MM.1S (cell line): ENCODE data around the gene SERPINE2.

ENCODE experiments used
- EZH2 ChIP-seq: fragments of 300-600 bp; sonication (generic); optimal IDR thresholded peaks from 2 replicates; pipeline ENCODE3; 2017; ENCODE audit warnings: low read depth, mild to moderate bottlenecking, antibody characterized with exemption, low read length, mixed read lengths
- TF ChIP-seq, protein P1 (sequence below): fragments of 300-600 bp; sonication (generic); IDR thresholded peaks from 2 replicates; pipeline ENCODE4 v1.5.1; 2016; ENCODE audit warnings: antibody characterized with exemption, low read length, mixed read lengths

DNA sequence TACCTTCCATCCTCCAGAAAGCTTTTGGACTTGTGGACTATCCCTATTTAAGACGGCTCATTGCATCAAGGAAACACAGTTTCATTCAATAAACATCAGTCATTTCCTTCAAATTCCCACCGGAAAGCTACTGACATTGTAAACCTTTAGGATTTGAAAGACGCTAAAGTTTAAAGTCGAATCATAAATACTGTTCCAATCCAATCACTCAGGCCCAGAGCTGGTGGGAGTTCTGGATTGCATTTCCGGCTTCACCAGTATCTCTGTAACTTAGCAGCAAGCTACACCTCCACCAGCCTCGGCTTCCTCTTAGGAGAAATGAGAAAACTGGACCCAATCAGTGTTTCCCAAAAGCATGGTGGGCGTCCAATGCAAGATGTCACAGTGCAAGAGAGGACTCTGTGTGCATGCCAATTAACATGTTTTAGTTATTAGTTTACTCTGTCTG is 95.5 kb downstream of the SERPINE2 start:
- TF ChIP-seq, protein P1, sequence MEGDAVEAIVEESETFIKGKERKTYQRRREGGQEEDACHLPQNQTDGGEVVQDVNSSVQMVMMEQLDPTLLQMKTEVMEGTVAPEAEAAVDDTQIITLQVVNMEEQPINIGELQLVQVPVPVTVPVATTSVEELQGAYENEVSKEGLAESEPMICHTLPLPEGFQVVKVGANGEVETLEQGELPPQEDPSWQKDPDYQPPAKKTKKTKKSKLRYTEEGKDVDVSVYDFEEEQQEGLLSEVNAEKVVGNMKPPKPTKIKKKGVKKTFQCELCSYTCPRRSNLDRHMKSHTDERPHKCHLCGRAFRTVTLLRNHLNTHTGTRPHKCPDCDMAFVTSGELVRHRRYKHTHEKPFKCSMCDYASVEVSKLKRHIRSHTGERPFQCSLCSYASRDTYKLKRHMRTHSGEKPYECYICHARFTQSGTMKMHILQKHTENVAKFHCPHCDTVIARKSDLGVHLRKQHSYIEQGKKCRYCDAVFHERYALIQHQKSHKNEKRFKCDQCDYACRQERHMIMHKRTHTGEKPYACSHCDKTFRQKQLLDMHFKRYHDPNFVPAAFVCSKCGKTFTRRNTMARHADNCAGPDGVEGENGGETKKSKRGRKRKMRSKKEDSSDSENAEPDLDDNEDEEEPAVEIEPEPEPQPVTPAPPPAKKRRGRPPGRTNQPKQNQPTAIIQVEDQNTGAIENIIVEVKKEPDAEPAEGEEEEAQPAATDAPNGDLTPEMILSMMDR, result no peak
- no peak for TF ChIP-seq EZH2
